Activated CD4-positive, alpha-beta T cell treated with anti-CD3 and anti-CD28 coated beads, Interleukin-2, amount 50 U/mL, for 24 hours (primary cell): ENCODE results near the gene CASK.

Experiments used
- DNase-seq, 2 donors: peaks; one replicate each; pipeline ENCODE4 v3.0.0-alpha.2; 2020; ENCODE audit warnings: low read depth in 1 of 2, low spot score in 1 of 2

The CASK gene

GRCh38 chrX:41923211-41923977, at the start of gene CASK:
Gene CASK, minus strand, starts transcription at chrX:41923554. Its CDS starts 566 bp downstream, at chrX:41922988.
- DNase-seq = peak; percentile 68 to 81

GRCh38 chrX:41971346-41971745, 48.0 kb upstream of the CASK start:
- DNase-seq = no peak

- no peak for DNase-seq
These were observed 47.1 kb upstream of the CASK start for GRCh38 chrX:41970419-41970818.

- no peak for DNase-seq
These were observed 40.0 kb upstream of the CASK start for GRCh38 chrX:41963348-41963747.

- no peak for DNase-seq
These were observed 36.8 kb upstream of the CASK start for GRCh38 chrX:41960142-41960541.

- no peak for DNase-seq
These were observed 35.5 kb upstream of the CASK start for GRCh38 chrX:41958861-41959260.

GRCh38 chrX:41956027-41956426, 32.7 kb upstream of the CASK start:
- DNase-seq = no peak

GRCh38 chrX:41952102-41952501, 28.7 kb upstream of the CASK start:
- no peak for DNase-seq

- no peak for DNase-seq
These were observed 23.7 kb upstream of the CASK start for GRCh38 chrX:41946989-41947612.

GRCh38 chrX:41946235-41946634, 22.9 kb upstream of the CASK start:
- DNase-seq = no peak

- DNase-seq = no peak
These were observed 12.5 kb upstream of the CASK start for GRCh38 chrX:41935832-41936231.

- no peak for DNase-seq
These were observed 10.2 kb upstream of the CASK start for GRCh38 chrX:41933546-41933945.

GRCh38 chrX:41932885-41933284, 9.5 kb upstream of the CASK start:
- DNase-seq = no peak

- no peak for DNase-seq
These were observed 8.2 kb upstream of the CASK start for GRCh38 chrX:41931591-41931990.

GRCh38 chrX:41923978-41924683, 777 bp upstream of the CASK start:
- peak in 1 of 2 donors; percentile 21 for DNase-seq

GRCh38 chrX:41922431-41923151, 763 bp downstream of the CASK start:
- DNase-seq = no peak

- DNase-seq = peak in 1 of 2 donors; percentile 25
These were observed 1.6 kb downstream of the CASK start for GRCh38 chrX:41921492-41922430.

- no peak for DNase-seq
These were observed 3.5 kb downstream of the CASK start for GRCh38 chrX:41919870-41920269.

GRCh38 chrX:41917517-41917916, 5.8 kb downstream of the CASK start:
- no peak for DNase-seq

- DNase-seq = no peak
These were observed 9.9 kb downstream of the CASK start for GRCh38 chrX:41913476-41913875.
